HCT116 (cell line): Measurements from ENCODE around the gene CNFN.

Experiments
- CTCF ChIP-seq, 3 experiments: fragments of 200-600 bp in 1 of 3; sonication (generic) in 1 of 3; IDR thresholded peaks in 2 of 3; conservative IDR thresholded peaks in 1 of 3; 2 replicates each; pipeline ENCODE4 v1.5.1; 2012 to 2017; ENCODE audit warnings: low read depth in 2 of 3, low read length in 2 of 3, antibody characterized with exemption in 1 of 3, borderline replicate concordance in 1 of 3, control low read depth in 1 of 3, mild to moderate bottlenecking in 1 of 3, mixed read lengths in 1 of 3, mixed run types in 1 of 3, moderate library complexity in 1 of 3; ENCODE audit not compliant: insufficient read depth in 1 of 3
- EGR1 ChIP-seq: IDR thresholded peaks from 2 replicates; pipeline ENCODE4 v1.6.1; 2012; ENCODE audit warnings: low read depth
- POLR2AphosphoS5 ChIP-seq: IDR thresholded peaks from 2 replicates; pipeline ENCODE4 v1.6.1; 2011; ENCODE audit warnings: mild to moderate bottlenecking, low read depth, low read length, moderate library complexity
- REST ChIP-seq: IDR thresholded peaks from 2 replicates; pipeline ENCODE4 v1.6.1; 2012; ENCODE audit warnings: low read depth
- SIN3A ChIP-seq: IDR thresholded peaks from 2 replicates; pipeline ENCODE4 v1.6.1; 2012; ENCODE audit warnings: low read depth
- ZNF274 ChIP-seq: fragments of 200-500 bp; sonication (Bioruptor generic); IDR thresholded peaks from 2 replicates; pipeline ENCODE4 v1.6.1; 2014; ENCODE audit warnings: mild to moderate bottlenecking, low read depth, low read length, inconsistent platforms

GRCh38 chr19:42355896-42356295 lies 34.2 kb downstream of the CNFN start:
- no peak for TF ChIP-seq EGR1
- no peak for TF ChIP-seq CTCF (IDR thresholded peaks at IDR 0.05 in 2 of 3, conservative IDR thresholded peaks at IDR 0.05 in 1 of 3; ENCODE audit: borderline replicate concordance in 1 of 3, insufficient read depth in 1 of 3, low read depth in 2 of 3, low read length in 2 of 3)
- no peak for TF ChIP-seq POLR2AphosphoS5
- TF ChIP-seq ZNF274: no peak
- no peak for TF ChIP-seq SIN3A
- TF ChIP-seq REST: no peak
